ENCODE data around the gene RPN2. TPM values are rescaled to one million over a fixed set of nuclear protein-coding genes. Genes with fewer than 3 reads are reported as not detected.

RPN2 gene
- total and polyA plus RNA-seq, 2 donors (not counting 1 experiment from before 2014, with no cell fraction given): 80.2 to 87.3 TPM

DNA sequence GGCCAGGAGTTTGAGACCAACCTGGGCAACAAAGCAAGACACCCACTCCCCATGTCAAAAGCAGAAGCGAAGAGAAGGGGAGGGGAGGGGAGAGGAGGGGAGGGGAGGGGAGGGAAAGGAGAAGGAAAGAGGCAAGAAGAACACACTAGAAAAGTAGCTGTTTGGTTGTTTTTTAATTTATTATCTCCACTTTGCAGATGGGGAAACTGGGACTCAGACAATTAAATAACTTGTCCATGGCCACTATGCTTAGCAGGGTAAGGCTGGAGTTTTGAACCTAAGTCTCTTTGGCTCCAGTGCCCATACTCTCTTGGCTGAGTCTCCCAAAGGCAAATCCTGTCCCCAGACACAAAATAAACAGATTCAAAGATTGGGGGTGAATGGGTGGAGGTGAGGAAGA is 94.9 kb downstream of the RPN2 start:
- Histone ChIP-seq H2AFZ (ENCODE audit: insufficient read depth, low read depth, low read length, poor library complexity, severe bottlenecking) (no peak overlapping the region), H3K27me3 (replicated peaks in 1 of 4; ENCODE audit: control extremely low read depth in 1 of 4, control insufficient read depth in 3 of 4, insufficient read depth in 4 of 4, low read length in 3 of 4) (no peaks in the 10 kb centered on the region), H3K9me3 (ENCODE audit: control extremely low read depth in 1 of 3, control insufficient read depth in 2 of 3, insufficient read depth in 1 of 3, low read length in 2 of 3) (no peaks in the 10 kb centered on the region), H3K27ac (ENCODE audit: low read length in 2 of 2) (peak overlapping the region; percentile 24 to 65), H3K9ac (ENCODE audit: low read length) (no peak overlapping the region), H3K36me3 (replicated peaks in 1 of 2; ENCODE audit: control extremely low read depth in 1 of 2, control insufficient read depth in 1 of 2, extremely low read depth in 1 of 2, insufficient read depth in 2 of 2, low read length in 1 of 2) (no peaks in the 10 kb centered on the region), H4K20me1 (ENCODE audit: control insufficient read depth, insufficient read depth, low read length, poor library complexity, severe bottlenecking) (no peaks in the 10 kb centered on the region), H3K4me3 (ENCODE audit: control extremely low read depth in 1 of 5, extremely low read depth in 1 of 5, insufficient read depth in 1 of 5, low read depth in 2 of 5, low read length in 4 of 5) (no peak overlapping the region), H3K79me2 (ENCODE audit: control insufficient read depth, insufficient read depth, low read length) (no peaks in the 10 kb centered on the region), H3K4me2 (replicated peaks; ENCODE audit: low read depth, low read length, poor library complexity, severe bottlenecking) (no peak overlapping the region), H3K4me1 (ENCODE audit: control insufficient read depth in 2 of 2, insufficient read depth in 2 of 2, low read length in 2 of 2) (peaks cover 61 to 68% of the 10 kb centered on the region in 2 donors)
- no CpG with 5 or more reads among the region's 1 CpG for WGBS (ENCODE audit: insufficient coverage)
- Mint-ChIP-seq H3K9me3 (ENCODE audit: insufficient read depth) (no peaks in the 10 kb centered on the region), H3K4me1 (peaks cover 56% of the 10 kb centered on the region), H3K27ac (peak overlapping the region; percentile 62), H3K4me3 (no peak overlapping the region), H3K27me3 (no peaks in the 10 kb centered on the region)
- no peak for DNase-seq
- intact Hi-C loops (cut with micrococcal nuclease): loop anchor here (5.0 kb wide), 1 partner anchor 43 kb away; no protein-coding TSS in a partner anchor
- ATAC-seq (ENCODE audit: low read depth): no peak
- ChIA-PET POLR2A (no interaction called here), CTCF (interaction anchor here (1.0 to 2.9 kb wide), 3 partner anchors 12 to 111 kb away, joined by 3 to 12 read pairs (median 3); no protein-coding TSS in a partner anchor)
- no peak for TF ChIP-seq EZH2 (IDR thresholded peaks at IDR 0.05; ENCODE audit: borderline replicate concordance, insufficient read depth, low read depth, low read length, poor library complexity, severe bottlenecking)
- TF ChIP-seq, protein P1, sequence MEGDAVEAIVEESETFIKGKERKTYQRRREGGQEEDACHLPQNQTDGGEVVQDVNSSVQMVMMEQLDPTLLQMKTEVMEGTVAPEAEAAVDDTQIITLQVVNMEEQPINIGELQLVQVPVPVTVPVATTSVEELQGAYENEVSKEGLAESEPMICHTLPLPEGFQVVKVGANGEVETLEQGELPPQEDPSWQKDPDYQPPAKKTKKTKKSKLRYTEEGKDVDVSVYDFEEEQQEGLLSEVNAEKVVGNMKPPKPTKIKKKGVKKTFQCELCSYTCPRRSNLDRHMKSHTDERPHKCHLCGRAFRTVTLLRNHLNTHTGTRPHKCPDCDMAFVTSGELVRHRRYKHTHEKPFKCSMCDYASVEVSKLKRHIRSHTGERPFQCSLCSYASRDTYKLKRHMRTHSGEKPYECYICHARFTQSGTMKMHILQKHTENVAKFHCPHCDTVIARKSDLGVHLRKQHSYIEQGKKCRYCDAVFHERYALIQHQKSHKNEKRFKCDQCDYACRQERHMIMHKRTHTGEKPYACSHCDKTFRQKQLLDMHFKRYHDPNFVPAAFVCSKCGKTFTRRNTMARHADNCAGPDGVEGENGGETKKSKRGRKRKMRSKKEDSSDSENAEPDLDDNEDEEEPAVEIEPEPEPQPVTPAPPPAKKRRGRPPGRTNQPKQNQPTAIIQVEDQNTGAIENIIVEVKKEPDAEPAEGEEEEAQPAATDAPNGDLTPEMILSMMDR (IDR thresholded peaks at IDR 0.05): no peak

DNA sequence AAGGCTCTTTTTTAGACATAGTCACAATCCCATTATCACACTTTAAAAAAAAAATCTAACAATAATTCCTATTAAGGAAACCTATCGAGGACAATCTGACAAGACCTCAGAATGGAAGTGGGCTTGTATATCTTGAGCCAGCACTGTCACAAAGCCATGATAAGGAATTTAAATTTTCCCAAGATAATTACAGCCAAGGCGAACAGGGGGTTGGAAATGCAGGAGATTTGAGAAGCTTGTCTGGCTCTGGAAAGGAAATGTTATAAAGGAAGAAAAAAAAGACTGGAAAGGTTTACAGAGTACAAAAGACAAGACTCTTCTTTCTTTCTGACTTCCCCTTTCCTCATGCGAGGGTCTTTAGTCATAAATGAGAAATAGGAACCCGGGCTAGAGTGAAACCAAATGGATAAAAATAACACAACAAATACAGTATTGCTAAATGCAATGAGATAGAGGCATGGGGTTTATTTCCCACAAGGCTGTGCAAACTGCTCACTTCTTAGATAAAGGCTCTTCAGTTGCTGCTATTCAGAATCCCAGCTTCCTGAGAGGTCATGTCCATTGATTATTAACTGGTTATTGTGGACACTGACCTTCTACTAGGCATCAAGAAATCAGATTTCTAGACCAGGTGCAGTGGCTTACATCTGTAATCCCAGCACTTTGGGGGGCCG is 95.9 kb downstream of the RPN2 start:
- 100% methylated on average over 1 of the region's 5 CpGs for WGBS (ENCODE audit: insufficient coverage)
- POLR2A ChIA-PET: interaction anchor here (1.0 kb wide), 1 partner anchor 253 kb away, joined by 3 read pairs; the partner anchor contains the start of gene BLCAP
- H3K4me3 ChIP-seq (ENCODE audit: control extremely low read depth in 1 of 5, extremely low read depth in 1 of 5, insufficient read depth in 1 of 5, low read depth in 2 of 5, low read length in 4 of 5): no peak overlapping the region
- H3K4me1 Mint-ChIP-seq: peaks cover 51% of the 10 kb centered on the region
- intact Hi-C loops (cut with micrococcal nuclease): loop anchor here (5.0 kb wide), 1 partner anchor 42 kb away; no protein-coding TSS in a partner anchor
- no peak overlapping the region for H2AFZ ChIP-seq (ENCODE audit: insufficient read depth, low read depth, low read length, poor library complexity, severe bottlenecking)
- peak overlapping the region; percentile 84 for H3K27ac Mint-ChIP-seq
- no peaks in the 10 kb centered on the region for H3K27me3 Mint-ChIP-seq
- CTCF ChIA-PET: interaction anchor here (1.5 to 3.5 kb wide), 4 partner anchors 9 to 259 kb away, joined by 6 to 36 read pairs (median 16); no protein-coding TSS in a partner anchor
- H3K9me3 Mint-ChIP-seq (ENCODE audit: insufficient read depth): no peaks in the 10 kb centered on the region
- H4K20me1 ChIP-seq (ENCODE audit: control insufficient read depth, insufficient read depth, low read length, poor library complexity, severe bottlenecking): no peaks in the 10 kb centered on the region
- TF ChIP-seq EZH2 (IDR thresholded peaks at IDR 0.05; ENCODE audit: borderline replicate concordance, insufficient read depth, low read depth, low read length, poor library complexity, severe bottlenecking): no peak
- TF ChIP-seq, protein P1 (IDR thresholded peaks at IDR 0.05): no peak
- peak overlapping the region; percentile 60 to 65 for H3K27ac ChIP-seq (ENCODE audit: low read length in 2 of 2)
- H3K4me2 ChIP-seq (replicated peaks; ENCODE audit: low read depth, low read length, poor library complexity, severe bottlenecking): peak overlapping the region; percentile 53
- peaks cover 58 to 61% of the 10 kb centered on the region in 2 donors for H3K4me1 ChIP-seq (ENCODE audit: control insufficient read depth in 2 of 2, insufficient read depth in 2 of 2, low read length in 2 of 2)
- H3K4me3 Mint-ChIP-seq: peak overlapping the region; percentile 35
- peak; percentile 66 for DNase-seq
- H3K9ac ChIP-seq (ENCODE audit: low read length): no peak overlapping the region
- H3K36me3 ChIP-seq (replicated peaks in 1 of 2; ENCODE audit: control extremely low read depth in 1 of 2, control insufficient read depth in 1 of 2, extremely low read depth in 1 of 2, insufficient read depth in 2 of 2, low read length in 1 of 2): no peaks in the 10 kb centered on the region
- peak; percentile 52 for ATAC-seq (ENCODE audit: low read depth)
- no peaks in the 10 kb centered on the region for H3K9me3 ChIP-seq (ENCODE audit: control extremely low read depth in 1 of 3, control insufficient read depth in 2 of 3, insufficient read depth in 1 of 3, low read length in 2 of 3)
- H3K79me2 ChIP-seq (ENCODE audit: control insufficient read depth, insufficient read depth, low read length): no peaks in the 10 kb centered on the region
- H3K27me3 ChIP-seq (replicated peaks in 1 of 4; ENCODE audit: control extremely low read depth in 1 of 4, control insufficient read depth in 3 of 4, insufficient read depth in 4 of 4, low read length in 3 of 4): no peaks in the 10 kb centered on the region

All from B cell (primary cell).